Adipocyte (in vitro differentiated cells): ENCODE measurements around the gene KLK5.

Experiments
- DNase-seq: peaks from one replicate; pipeline ENCODE4 v3.0.0-alpha.2; 2015; ENCODE audit warnings: low read depth
- H3K27me3 ChIP-seq: replicated peaks from 2 replicates; pipeline ENCODE4 v1.7.0; 2013; ENCODE audit warnings: mild to moderate bottlenecking, low read length, moderate library complexity; ENCODE audit not compliant: control insufficient read depth, insufficient read depth
- H3K36me3 ChIP-seq: 2 replicates; pipeline ENCODE4 v1.7.0; 2013; ENCODE audit warnings: low read length, mild to moderate bottlenecking, moderate library complexity; ENCODE audit not compliant: control insufficient read depth, insufficient read depth, severe bottlenecking
- H3K4me1 ChIP-seq: 2 replicates; pipeline ENCODE4 v1.7.0; 2013; ENCODE audit warnings: mild to moderate bottlenecking, low read length, moderate library complexity; ENCODE audit not compliant: control insufficient read depth, insufficient read depth
- H3K4me3 ChIP-seq: 2 replicates; pipeline ENCODE4 v1.7.0; 2013; ENCODE audit warnings: mild to moderate bottlenecking, low read length, moderate library complexity
- H3K9ac ChIP-seq: 2 replicates; pipeline ENCODE4 v1.7.0; 2013; ENCODE audit warnings: mild to moderate bottlenecking, low read length, moderate library complexity
- H3K9me3 ChIP-seq: 2 replicates; pipeline ENCODE4 v1.7.0; 2013; ENCODE audit warnings: mild to moderate bottlenecking, low read length, moderate library complexity; ENCODE audit not compliant: control insufficient read depth

KLK5 gene

GRCh38 chr19:50933640-50934039 is 19.2 kb downstream of the KLK5 start:
- Histone ChIP-seq H3K4me1 (peaks cover 3% of the 10 kb centered on the region), H3K9me3 (no peaks in the 10 kb centered on the region), H3K4me3 (no peak overlapping the region), H3K36me3 (no peaks in the 10 kb centered on the region), H3K27me3 (peaks cover 11% of the 10 kb centered on the region), H3K9ac (no peak overlapping the region)
- DNase-seq, result peak; percentile 28

DNA sequence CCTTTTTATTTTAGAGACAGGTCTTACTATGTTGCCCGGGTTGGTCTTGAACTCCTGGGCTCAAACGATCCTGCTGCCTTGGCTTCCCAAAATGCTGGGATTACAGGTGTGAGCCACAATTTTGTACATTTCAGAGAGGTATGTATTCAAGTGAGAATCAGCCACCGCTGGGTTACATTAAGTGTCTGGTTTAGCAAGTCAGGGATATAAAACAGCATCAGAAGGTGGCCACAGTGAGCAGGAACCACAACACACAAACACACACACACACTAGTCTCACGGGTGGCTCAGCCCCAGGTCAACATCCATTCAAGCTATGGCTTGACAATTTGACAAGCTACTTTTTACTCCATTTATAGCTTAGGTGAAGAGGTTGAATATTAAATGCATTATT is 20.2 kb downstream of the KLK5 start:
- no peak for DNase-seq
- Histone ChIP-seq H3K9ac (no peak overlapping the region), H3K27me3 (peaks cover 15% of the 10 kb centered on the region), H3K4me1 (peaks cover 3% of the 10 kb centered on the region), H3K4me3 (no peak overlapping the region), H3K36me3 (no peaks in the 10 kb centered on the region), H3K9me3 (no peaks in the 10 kb centered on the region)

GRCh38 chr19:50932018-50932689 is 20.7 kb downstream of the KLK5 start:
- no peak overlapping the region for H3K4me3 ChIP-seq
- DNase-seq, result no peak
- no peaks in the 10 kb centered on the region for H3K36me3 ChIP-seq

DNA sequence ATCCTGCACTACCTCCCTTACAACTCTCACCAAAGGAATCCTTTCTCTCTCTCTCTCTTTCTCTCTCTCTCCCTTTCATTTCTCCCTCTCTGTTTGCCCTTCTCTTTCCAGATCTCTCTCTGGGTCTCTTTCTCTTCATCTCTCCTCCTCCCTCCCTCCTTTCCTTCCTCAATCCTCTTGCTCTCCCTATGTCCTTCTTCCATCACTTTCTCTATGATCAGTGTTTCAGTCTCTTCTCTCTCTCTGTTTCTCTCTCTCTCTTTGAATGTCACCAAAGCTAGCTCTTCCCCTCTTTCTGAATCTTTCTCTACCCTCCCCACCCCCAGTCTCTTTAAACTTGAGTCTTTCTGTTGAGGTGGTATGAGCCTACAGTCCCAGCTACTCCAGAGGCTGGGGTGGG is 21.8 kb downstream of the KLK5 start:
- Histone ChIP-seq H3K9me3 (no peaks in the 10 kb centered on the region), H3K9ac (no peak overlapping the region), H3K4me3 (no peak overlapping the region), H3K27me3 (peaks cover 15% of the 10 kb centered on the region), H3K36me3 (no peaks in the 10 kb centered on the region), H3K4me1 (peaks cover 3% of the 10 kb centered on the region)
- no peak for DNase-seq

More at GRCh38 chr19:50932018-50932689, 20.7 kb downstream of the KLK5 start:
- Histone ChIP-seq H3K9ac (no peak overlapping the region), H3K9me3 (no peaks in the 10 kb centered on the region), H3K4me1 (peaks cover 3% of the 10 kb centered on the region), H3K27me3 (peaks cover 15% of the 10 kb centered on the region)

DNA sequence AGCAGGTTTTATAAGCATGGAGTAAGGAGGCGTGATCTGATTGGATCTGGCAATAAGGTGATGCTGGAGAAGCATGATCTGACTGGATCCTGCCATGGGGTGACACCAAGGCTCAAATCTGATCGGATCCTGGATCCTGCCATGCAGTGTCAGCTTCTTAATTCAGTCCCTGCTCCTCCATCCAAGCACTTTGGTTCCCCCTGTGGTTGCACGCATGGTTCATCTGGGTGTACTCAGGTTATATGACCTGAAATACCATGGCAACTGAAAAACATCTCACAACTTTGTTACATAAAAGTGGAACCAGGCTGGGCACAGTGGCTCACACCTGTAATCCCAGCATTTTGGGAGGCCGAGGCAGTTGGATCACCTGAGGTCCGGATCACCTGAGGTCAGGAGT is 24.0 kb downstream of the KLK5 start:
- H3K9me3 ChIP-seq, result no peaks in the 10 kb centered on the region
- no peak overlapping the region for H3K4me3 ChIP-seq
- no peak overlapping the region for H3K9ac ChIP-seq
- H3K27me3 ChIP-seq, result peaks cover 15% of the 10 kb centered on the region
- no peak for DNase-seq
- peaks cover 3% of the 10 kb centered on the region for H3K4me1 ChIP-seq
- H3K36me3 ChIP-seq, result no peaks in the 10 kb centered on the region

DNA sequence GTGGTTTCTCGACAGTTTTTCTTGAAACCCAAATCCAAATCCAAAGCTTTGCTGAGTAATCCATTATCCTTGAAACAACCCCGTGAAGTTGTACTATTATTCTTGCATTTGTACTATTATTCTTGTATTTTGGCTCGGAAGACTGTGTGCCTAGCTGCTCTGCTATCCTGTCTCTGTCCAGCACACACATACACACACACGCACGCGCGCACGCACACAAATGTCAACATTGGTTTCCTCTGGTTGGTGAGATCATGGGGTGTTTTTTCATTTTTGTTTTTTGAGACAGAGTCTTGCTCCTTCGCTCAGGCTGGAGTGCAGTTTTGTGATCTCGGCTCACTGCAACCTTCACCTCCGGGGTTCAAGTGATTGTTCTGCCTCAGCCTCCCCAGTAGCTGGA is 26.7 kb downstream of the KLK5 start:
- Histone ChIP-seq H3K27me3 (peaks cover 18% of the 10 kb centered on the region), H3K9me3 (no peaks in the 10 kb centered on the region), H3K9ac (no peak overlapping the region), H3K4me1 (no peaks in the 10 kb centered on the region), H3K36me3 (no peaks in the 10 kb centered on the region), H3K4me3 (no peak overlapping the region)
- DNase-seq, result no peak

- Histone ChIP-seq H3K36me3 (no peaks in the 10 kb centered on the region), H3K27me3 (peaks cover 18% of the 10 kb centered on the region), H3K4me3 (no peak overlapping the region), H3K9me3 (no peaks in the 10 kb centered on the region), H3K9ac (no peak overlapping the region), H3K4me1 (no peaks in the 10 kb centered on the region)
- DNase-seq, result no peak
Measured at GRCh38 chr19:50925734-50926133, 27.1 kb downstream of the KLK5 start.

- Histone ChIP-seq H3K4me1 (no peaks in the 10 kb centered on the region), H3K9ac (no peak overlapping the region), H3K27me3 (peaks cover 22% of the 10 kb centered on the region), H3K9me3 (no peaks in the 10 kb centered on the region), H3K4me3 (no peak overlapping the region), H3K36me3 (no peaks in the 10 kb centered on the region)
- no peak for DNase-seq
Measured at GRCh38 chr19:50924586-50924985, 28.3 kb downstream of the KLK5 start.

DNA sequence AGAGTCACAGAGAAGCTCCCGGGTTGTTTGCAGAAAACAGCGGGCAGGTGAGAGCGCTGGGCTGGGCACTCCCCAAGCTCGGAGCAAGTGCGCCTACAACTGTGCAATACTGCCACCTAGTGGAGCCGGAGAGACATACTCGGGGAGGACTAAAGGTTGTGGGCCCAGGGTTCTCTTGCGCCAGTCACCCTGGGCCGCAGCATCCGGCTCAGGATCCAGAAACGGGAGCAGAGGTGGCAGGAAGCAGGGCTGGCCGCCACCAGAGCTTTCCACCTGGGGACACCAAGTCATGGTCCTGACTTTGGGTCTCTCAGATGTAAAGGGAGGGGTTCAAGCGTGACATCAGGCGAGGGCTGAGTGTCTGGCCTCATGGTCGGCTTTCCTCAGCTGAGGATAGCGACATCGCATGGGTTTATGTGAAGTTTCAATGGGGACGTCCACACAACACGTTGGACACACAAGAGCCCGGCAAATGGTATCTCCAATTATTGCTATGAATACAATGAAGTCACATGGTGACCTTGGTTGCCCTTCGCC is 30.5 kb downstream of the KLK5 start:
- no peaks in the 10 kb centered on the region for H3K36me3 ChIP-seq
- H3K4me3 ChIP-seq, result no peak overlapping the region
- H3K27me3 ChIP-seq, result peaks cover 27% of the 10 kb centered on the region
- no peaks in the 10 kb centered on the region for H3K4me1 ChIP-seq
- no peaks in the 10 kb centered on the region for H3K9me3 ChIP-seq
- DNase-seq, result peak; percentile 91
- no peak overlapping the region for H3K9ac ChIP-seq

DNA sequence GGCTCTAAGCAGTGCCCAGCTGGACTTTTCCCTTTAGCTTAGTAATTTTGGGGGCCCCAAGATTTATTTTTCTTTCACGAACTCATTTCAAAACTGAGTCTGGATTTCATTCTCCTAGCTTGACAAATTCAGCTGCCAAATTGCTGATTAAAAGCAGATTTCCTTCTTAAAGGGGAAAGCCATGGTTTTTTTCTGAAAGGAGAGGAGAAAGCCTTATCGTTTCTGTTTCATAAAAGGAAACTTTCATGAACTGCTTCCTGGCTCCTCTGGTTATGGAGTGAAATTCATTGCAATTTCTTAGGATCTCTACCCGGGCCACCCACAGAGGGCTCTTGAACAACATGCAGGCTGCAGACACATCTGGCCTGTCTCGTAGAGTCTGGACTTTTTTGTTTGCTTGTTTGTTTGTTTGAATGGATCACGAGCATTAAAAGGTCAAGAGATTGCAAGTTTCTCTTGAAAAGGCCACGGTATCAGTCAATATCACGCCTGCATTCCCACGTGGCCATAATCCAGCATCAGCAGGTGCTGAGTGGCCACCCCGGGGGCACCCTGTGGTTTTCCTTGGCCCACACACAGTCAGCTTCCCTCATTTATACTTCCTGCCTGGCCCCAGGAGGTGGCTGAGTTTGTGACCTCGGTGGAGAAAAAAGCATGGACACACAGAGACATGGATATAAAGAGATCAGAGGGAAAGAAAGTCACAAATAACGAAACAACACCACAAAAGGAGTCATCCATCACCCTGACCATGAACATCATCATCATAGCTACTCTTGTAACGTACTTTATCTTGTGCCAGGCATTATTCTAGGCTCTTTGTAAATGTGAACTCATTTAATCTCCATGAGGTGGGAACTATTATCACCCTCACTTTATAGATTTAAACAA is 31.2 kb downstream of the KLK5 start:
- H3K9ac ChIP-seq, result no peak overlapping the region
- peaks cover 32% of the 10 kb centered on the region for H3K27me3 ChIP-seq
- no peaks in the 10 kb centered on the region for H3K9me3 ChIP-seq
- H3K4me3 ChIP-seq, result no peak overlapping the region
- DNase-seq, result peak; percentile 64
- H3K4me1 ChIP-seq, result no peaks in the 10 kb centered on the region
- no peaks in the 10 kb centered on the region for H3K36me3 ChIP-seq

DNA sequence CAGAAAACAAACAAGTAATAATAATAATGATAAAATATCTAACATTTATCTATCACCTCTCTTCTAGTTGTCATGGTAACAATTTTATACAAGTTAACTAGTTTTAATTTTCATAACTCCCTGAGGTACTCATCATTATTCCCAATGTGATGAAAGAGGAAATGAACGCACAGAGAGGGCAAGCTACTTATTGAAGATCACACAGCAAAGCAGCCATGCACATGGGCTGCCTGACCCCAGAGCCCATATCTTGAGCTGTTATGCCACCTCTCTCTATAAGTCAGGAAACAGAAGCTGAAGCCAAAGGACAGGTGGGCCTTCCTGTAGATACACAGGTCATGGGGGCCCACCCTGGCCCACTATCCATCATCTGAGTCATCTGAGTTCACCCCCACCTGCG is 36.8 kb downstream of the KLK5 start:
- peaks cover 55% of the 10 kb centered on the region for H3K27me3 ChIP-seq
- no peak overlapping the region for H3K9ac ChIP-seq
- no peak for DNase-seq
- no peak overlapping the region for H3K4me3 ChIP-seq
- H3K36me3 ChIP-seq, result no peaks in the 10 kb centered on the region
- H3K4me1 ChIP-seq, result no peaks in the 10 kb centered on the region
- H3K9me3 ChIP-seq, result no peaks in the 10 kb centered on the region
